ENCODE results near the gene R3HDM2. TPM values are rescaled to one million over a fixed set of nuclear protein-coding genes. Genes with fewer than 3 reads are reported as not detected.
"Not testable (repeated sequence)": the region's sequence is repeated elsewhere in the genome, so short reads cannot be mapped to it uniquely, and the experiment has no call there.

R3HDM2 gene
- total RNA-seq, 2 experiments from 2014 or later, result 22.8 to 24.2 TPM

- no peaks in the 10 kb centered on the region for H3K4me1 Mint-ChIP-seq
- peaks cover 13% of the 10 kb centered on the region for H3K36me3 Mint-ChIP-seq
- no peak overlapping the region for H3K27ac Mint-ChIP-seq
- DNase-seq, result no peak
- H3K27me3 Mint-ChIP-seq, result no peaks in the 10 kb centered on the region
- H3K4me3 Mint-ChIP-seq, result no peak overlapping the region
- no peaks in the 10 kb centered on the region for H3K9me3 Mint-ChIP-seq
Measured at GRCh38 chr12:57330992-57331391, 99.9 kb downstream of the R3HDM2 start.

- Mint-ChIP-seq H3K4me3 (no peak overlapping the region), H3K36me3 (peaks cover 10% of the 10 kb centered on the region), H3K27me3 (no peaks in the 10 kb centered on the region), H3K27ac (no peak overlapping the region), H3K9me3 (no peaks in the 10 kb centered on the region), H3K4me1 (no peaks in the 10 kb centered on the region)
- no peak for DNase-seq
Measured at GRCh38 chr12:57329219-57329618, 101.6 kb downstream of the R3HDM2 start.

GRCh38 chr12:57325395-57325794 is 105.4 kb downstream of the R3HDM2 start:
- Mint-ChIP-seq H3K4me1 (no peaks in the 10 kb centered on the region), H3K9me3 (no peaks in the 10 kb centered on the region), H3K4me3 (no peak overlapping the region), H3K27ac (no peak overlapping the region), H3K27me3 (no peaks in the 10 kb centered on the region), H3K36me3 (peaks cover 5% of the 10 kb centered on the region)
- no peak for DNase-seq

GRCh38 chr12:57323416-57323815 is 107.4 kb downstream of the R3HDM2 start:
- Mint-ChIP-seq H3K27me3 (no peaks in the 10 kb centered on the region), H3K36me3 (peaks cover 5% of the 10 kb centered on the region), H3K4me1 (no peaks in the 10 kb centered on the region), H3K27ac (no peak overlapping the region), H3K4me3 (no peak overlapping the region), H3K9me3 (no peaks in the 10 kb centered on the region)
- DNase-seq, result no peak

GRCh38 chr12:57320639-57321038 is 110.2 kb downstream of the R3HDM2 start:
- Mint-ChIP-seq H3K4me3 (no peak overlapping the region), H3K36me3 (peaks cover 1% of the 10 kb centered on the region), H3K27me3 (no peaks in the 10 kb centered on the region), H3K27ac (no peak overlapping the region), H3K4me1 (no peaks in the 10 kb centered on the region), H3K9me3 (no peaks in the 10 kb centered on the region)
- no peak for DNase-seq

DNA sequence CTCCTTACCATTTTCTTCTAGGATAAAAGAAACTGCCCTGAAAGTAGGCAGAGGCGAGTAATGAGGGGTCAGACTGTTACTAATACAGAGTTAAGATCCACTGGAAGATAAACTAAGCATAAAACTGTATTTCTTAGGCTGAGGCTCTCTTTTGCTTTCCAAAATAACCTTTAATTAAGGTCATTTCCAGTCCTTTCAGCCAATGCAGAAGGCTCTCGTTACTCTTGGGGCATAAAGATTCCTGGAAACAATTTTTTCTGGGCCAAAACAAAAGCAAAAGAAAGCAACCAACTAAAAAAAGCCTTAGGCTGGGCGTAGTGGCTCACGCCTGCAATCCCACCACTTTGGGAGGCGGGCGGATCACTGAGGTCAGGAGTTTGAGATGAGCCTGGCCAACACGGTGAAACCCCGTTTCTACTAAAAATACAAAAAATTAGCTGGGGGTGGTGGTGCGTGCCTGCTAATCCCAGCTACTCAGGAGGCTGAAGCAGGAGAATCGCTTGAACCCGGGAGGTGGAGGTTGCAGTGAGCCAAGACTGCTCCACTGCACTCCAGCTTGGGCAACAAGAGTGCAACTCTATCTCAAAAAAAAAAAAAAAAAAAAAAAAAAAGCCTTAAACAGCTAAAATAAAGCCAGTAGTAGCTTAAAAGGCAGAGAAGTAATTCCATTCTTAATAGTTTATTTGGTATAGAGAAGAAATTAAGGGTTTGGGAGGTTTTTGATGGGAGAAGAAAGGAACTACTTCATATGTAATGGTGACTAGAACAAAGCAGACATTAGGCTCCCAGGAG is 111.0 kb downstream of the R3HDM2 start:
- peaks cover 1% of the 10 kb centered on the region for H3K36me3 Mint-ChIP-seq

GRCh38 chr12:57315681-57316080 is 115.2 kb downstream of the R3HDM2 start:
- H3K36me3 Mint-ChIP-seq, result peaks cover 2% of the 10 kb centered on the region
- H3K27ac Mint-ChIP-seq, result no peak overlapping the region
- H3K27me3 Mint-ChIP-seq, result no peaks in the 10 kb centered on the region
- no peak overlapping the region for H3K4me3 Mint-ChIP-seq
- H3K9me3 Mint-ChIP-seq, result no peaks in the 10 kb centered on the region
- DNase-seq, result no peak
- H3K4me1 Mint-ChIP-seq, result peaks cover 4% of the 10 kb centered on the region

More for the DNA sequence above, 111.0 kb downstream of the R3HDM2 start:
- Mint-ChIP-seq H3K27ac (no peak overlapping the region), H3K4me3 (no peak overlapping the region), H3K9me3 (no peaks in the 10 kb centered on the region), H3K4me1 (no peaks in the 10 kb centered on the region), H3K27me3 (no peaks in the 10 kb centered on the region)
- DNase-seq, result no peak

- H3K27me3 Mint-ChIP-seq, result not testable (repeated sequence)
Measured at GRCh38 chr12:57312287-57312686, 118.6 kb downstream of the R3HDM2 start.

GRCh38 chr12:57309420-57309819 is 121.4 kb downstream of the R3HDM2 start:
- no peak for DNase-seq
- Mint-ChIP-seq H3K36me3 (peaks cover 8% of the 10 kb centered on the region), H3K9me3 (no peaks in the 10 kb centered on the region), H3K27ac (no peak overlapping the region), H3K4me1 (peaks cover 4% of the 10 kb centered on the region), H3K27me3 (no peaks in the 10 kb centered on the region), H3K4me3 (no peak overlapping the region)

More at GRCh38 chr12:57312287-57312686, 118.6 kb downstream of the R3HDM2 start:
- H3K9me3 Mint-ChIP-seq, H3K4me1 Mint-ChIP-seq, DNase-seq, H3K27ac Mint-ChIP-seq, H3K4me3 Mint-ChIP-seq, H3K36me3 Mint-ChIP-seq: not testable (repeated sequence)

DNA sequence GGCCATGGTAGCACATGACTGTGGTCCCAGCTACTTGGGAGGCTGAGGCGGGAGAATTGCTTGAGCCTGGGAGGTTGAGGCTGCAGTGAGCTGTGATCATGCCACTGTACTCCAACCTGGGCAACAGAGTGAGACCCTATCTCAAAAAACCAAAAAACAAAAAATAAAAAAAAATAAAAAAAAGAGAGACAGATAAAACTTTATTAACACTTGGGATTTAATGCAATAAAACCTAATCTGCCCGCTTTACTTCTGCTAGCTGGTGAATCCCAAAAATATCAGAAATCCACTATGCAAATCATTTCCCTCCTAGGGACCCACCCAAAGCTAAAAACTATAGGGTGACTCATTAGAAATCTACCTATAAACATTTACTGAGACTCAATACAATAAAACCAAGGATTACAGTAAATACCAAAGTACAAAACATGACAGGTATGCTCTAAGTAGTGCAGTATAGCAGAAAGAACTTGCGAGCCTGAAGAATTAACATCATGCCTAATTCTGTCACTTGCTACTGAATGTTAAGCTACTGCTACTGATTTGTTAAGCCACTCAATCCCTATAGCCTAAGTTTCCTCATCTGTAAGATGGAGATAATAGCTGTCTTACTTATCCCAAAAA is 129.8 kb downstream of the R3HDM2 start:
- Mint-ChIP-seq H3K36me3 (peaks cover 11% of the 10 kb centered on the region), H3K27me3 (no peaks in the 10 kb centered on the region), H3K4me1 (peaks cover 3% of the 10 kb centered on the region), H3K4me3 (no peak overlapping the region), H3K27ac (no peak overlapping the region), H3K9me3 (no peaks in the 10 kb centered on the region)
- no peak for DNase-seq

DNA sequence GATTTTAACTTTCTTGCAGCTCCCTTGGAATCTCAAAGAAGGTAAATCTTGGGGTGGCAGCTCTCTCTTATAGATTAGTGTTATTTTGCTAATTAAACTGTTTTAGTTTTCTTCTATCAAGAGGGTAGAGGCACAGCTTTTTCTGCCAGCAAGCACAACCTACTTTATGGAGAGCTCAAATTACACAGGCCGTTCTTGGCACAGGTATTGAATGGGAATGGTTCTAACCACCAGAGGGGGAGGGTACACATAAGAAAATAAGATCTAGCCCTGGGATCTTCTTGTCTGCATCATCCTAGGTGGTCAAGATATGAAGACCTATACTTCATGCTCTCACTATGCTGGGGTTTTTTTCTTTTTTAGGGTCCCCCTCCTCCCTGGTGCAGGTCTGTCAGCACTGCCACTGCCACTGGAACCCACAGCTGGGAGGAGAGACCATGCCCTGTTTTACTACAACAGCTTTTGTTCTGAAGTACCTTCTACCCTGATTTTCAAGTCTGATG is 131.3 kb downstream of the R3HDM2 start:
- no peaks in the 10 kb centered on the region for H3K9me3 Mint-ChIP-seq
- no peaks in the 10 kb centered on the region for H3K27me3 Mint-ChIP-seq
- H3K27ac Mint-ChIP-seq, result no peak overlapping the region
- no peak for DNase-seq
- H3K4me1 Mint-ChIP-seq, result peaks cover 3% of the 10 kb centered on the region
- peaks cover 9% of the 10 kb centered on the region for H3K36me3 Mint-ChIP-seq
- H3K4me3 Mint-ChIP-seq, result no peak overlapping the region

- Mint-ChIP-seq H3K36me3 (peaks cover 13% of the 10 kb centered on the region), H3K27me3 (no peaks in the 10 kb centered on the region), H3K4me1 (no peaks in the 10 kb centered on the region), H3K27ac (no peak overlapping the region), H3K9me3 (no peaks in the 10 kb centered on the region), H3K4me3 (no peak overlapping the region)
- DNase-seq, result no peak
Measured at GRCh38 chr12:57296291-57296690, 134.6 kb downstream of the R3HDM2 start.

GRCh38 chr12:57282073-57282472 is 148.8 kb downstream of the R3HDM2 start:
- H3K4me1 Mint-ChIP-seq, result peaks cover 15% of the 10 kb centered on the region
- H3K4me3 Mint-ChIP-seq, H3K9me3 Mint-ChIP-seq, H3K27ac Mint-ChIP-seq, DNase-seq, H3K27me3 Mint-ChIP-seq: not testable (repeated sequence)
- peaks cover 21% of the 10 kb centered on the region for H3K36me3 Mint-ChIP-seq

- H3K9me3 Mint-ChIP-seq, result no peaks in the 10 kb centered on the region
- H3K27ac Mint-ChIP-seq, result peak overlapping the region; percentile 92
- H3K4me3 Mint-ChIP-seq, result peak overlapping the region; percentile 73
- peak; percentile 80 for DNase-seq
- peaks cover 21% of the 10 kb centered on the region for H3K36me3 Mint-ChIP-seq
- H3K4me1 Mint-ChIP-seq, result peaks cover 16% of the 10 kb centered on the region
- H3K27me3 Mint-ChIP-seq, result no peaks in the 10 kb centered on the region
Measured at GRCh38 chr12:57280211-57281062, 150.4 kb downstream of the R3HDM2 start.

Data from activated naive CD8-positive, alpha-beta T cell treated with anti-CD3 and anti-CD28 coated beads for 36 hours (primary cell).